IPS-NIHi7 (cell line): ENCODE data around the gene CACNA1D.

Experiments
- DNase-seq: peaks from one replicate; pipeline ENCODE4 v3.0.0; 2012; ENCODE audit warnings: mixed read lengths; ENCODE audit errors: extremely low spot score

Gene CACNA1D

GRCh38 chr3:53806182-53807116 lies 312.0 kb downstream of the CACNA1D start:
- no peak for DNase-seq

- no peak for DNase-seq
Measured at GRCh38 chr3:53807117-53807810, 312.9 kb downstream of the CACNA1D start.

GRCh38 chr3:53808496-53808895 lies 314.1 kb downstream of the CACNA1D start:
- DNase-seq, result no peak

- no peak for DNase-seq
Measured at GRCh38 chr3:53809267-53809666, 314.9 kb downstream of the CACNA1D start.

GRCh38 chr3:53809764-53810400 lies 315.5 kb downstream of the CACNA1D start:
- DNase-seq, result no peak

GRCh38 chr3:53811143-53811927 lies 316.9 kb downstream of the CACNA1D start:
- no peak for DNase-seq

- no peak for DNase-seq
Measured at GRCh38 chr3:53812434-53812833, 318.0 kb downstream of the CACNA1D start.

GRCh38 chr3:53813229-53813628 lies 318.8 kb downstream of the CACNA1D start:
- no peak for DNase-seq

- no peak for DNase-seq
Measured at GRCh38 chr3:53813876-53814275, 319.5 kb downstream of the CACNA1D start.

GRCh38 chr3:53815067-53815466 lies 320.7 kb downstream of the CACNA1D start:
- DNase-seq, result no peak

GRCh38 chr3:53815651-53816050 lies 321.2 kb downstream of the CACNA1D start:
- DNase-seq, result no peak

GRCh38 chr3:53816425-53816824 lies 322.0 kb downstream of the CACNA1D start:
- DNase-seq, result no peak

- no peak for DNase-seq
Measured at GRCh38 chr3:53817211-53817610, 322.8 kb downstream of the CACNA1D start.

- no peak for DNase-seq
Measured at GRCh38 chr3:53817809-53818208, 323.4 kb downstream of the CACNA1D start.

- DNase-seq, result no peak
Measured at GRCh38 chr3:53818221-53819162, 324.1 kb downstream of the CACNA1D start.

- DNase-seq, result no peak
Measured at GRCh38 chr3:53819163-53819868, 324.9 kb downstream of the CACNA1D start.

GRCh38 chr3:53820084-53820483 lies 325.7 kb downstream of the CACNA1D start:
- DNase-seq, result no peak

- DNase-seq, result no peak
Measured at GRCh38 chr3:53820756-53821580, 326.6 kb downstream of the CACNA1D start.

GRCh38 chr3:53821631-53822121 lies 327.3 kb downstream of the CACNA1D start:
- no peak for DNase-seq
